NCI-H1436 (cell line): ENCODE results near the gene SLC28A1.
A peak's percentile ranks its signal among the peaks of the same experiment; 100 is the strongest.

ENCODE experiments used
- DNase-seq: peaks from one replicate; lab custom pipeline; 2025; lab: John Stamatoyannopoulos, UW

Gene SLC28A1

GRCh38 chr15:84940399-84940798, 55.9 kb downstream of the SLC28A1 start:
- no peak for DNase-seq

GRCh38 chr15:84942456-84942855, 58.0 kb downstream of the SLC28A1 start:
- no peak for DNase-seq

- DNase-seq, result no peak
These were observed 59.8 kb downstream of the SLC28A1 start for GRCh38 chr15:84944311-84944710.

DNA sequence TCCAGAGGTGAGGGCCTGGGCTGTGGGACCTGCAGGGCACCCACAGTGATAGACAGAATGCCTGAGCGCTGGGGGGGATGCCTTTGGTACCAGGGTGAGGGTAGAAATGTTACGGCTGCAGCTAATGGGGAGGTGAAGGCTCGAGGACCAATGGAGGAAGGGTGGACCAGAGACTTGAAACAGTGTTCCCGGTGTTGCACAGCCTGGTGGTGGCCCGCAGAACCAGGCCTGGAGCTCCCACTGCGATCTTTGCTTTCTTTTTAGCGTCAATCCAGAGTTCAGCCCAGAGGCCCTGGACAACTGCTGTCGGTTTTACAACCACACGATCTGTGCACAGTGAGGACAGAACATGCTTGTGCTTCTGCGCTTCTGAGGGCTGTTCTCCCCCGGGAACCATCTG, 60.4 kb downstream of the SLC28A1 start:
- no peak for DNase-seq

- DNase-seq, result no peak
These were observed 62.5 kb downstream of the SLC28A1 start for GRCh38 chr15:84946772-84947489.

GRCh38 chr15:84947947-84948830, 63.7 kb downstream of the SLC28A1 start:
- DNase-seq, result no peak

DNA sequence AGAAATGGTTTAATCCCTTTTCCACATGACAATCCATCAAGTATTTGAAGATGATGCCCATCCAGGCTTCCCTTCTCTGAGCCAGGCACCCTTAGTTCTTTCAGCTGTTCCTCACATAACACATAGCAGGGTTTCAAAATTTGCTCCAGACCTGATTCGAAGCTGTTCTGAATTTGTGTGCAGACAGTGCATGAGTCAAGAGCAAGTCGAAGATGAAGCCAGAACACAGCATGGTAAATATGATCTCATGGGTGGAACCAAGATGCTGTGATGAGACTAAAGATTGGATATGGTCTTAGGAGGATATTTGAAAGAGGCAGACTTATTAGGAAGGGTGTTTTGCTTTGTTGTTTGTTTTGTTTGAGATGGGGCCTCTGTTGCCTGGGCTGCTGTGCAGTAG, 64.6 kb downstream of the SLC28A1 start:
- DNase-seq, result no peak

DNA sequence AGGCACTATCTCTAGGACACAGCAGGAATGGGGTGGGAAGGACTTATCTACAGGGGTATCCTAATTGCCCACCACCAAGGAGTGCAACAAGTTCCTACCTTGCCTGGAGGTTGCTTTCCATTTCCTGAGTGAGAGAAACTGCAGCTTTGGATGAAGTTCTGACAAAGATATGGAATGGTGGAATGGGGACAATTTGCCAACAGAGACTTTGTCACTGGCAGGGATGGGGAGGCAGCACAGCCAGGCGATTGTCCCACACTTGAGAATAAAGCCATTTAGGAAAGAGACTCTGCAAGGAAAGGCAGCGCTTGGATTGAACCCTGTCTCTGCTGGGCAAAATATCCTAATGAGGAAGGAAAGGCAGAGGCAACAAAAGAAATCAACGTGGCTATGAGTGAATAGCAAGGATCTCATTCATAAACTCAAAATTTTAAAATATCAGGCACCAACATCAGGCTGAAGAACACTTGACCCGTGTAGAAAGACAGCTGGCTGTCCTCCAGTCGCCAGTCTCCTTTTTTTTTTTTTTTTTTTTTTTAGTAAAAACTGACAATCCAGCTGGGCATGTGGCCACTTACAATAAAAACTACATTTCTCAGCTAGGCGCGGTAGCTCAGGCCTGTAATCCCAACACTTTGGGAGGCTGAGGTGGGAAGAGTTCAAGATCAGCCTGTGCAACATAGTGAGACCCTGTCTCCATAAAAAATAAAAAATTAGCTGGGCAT, 65.5 kb downstream of the SLC28A1 start:
- no peak for DNase-seq

GRCh38 chr15:84950570-84951111, 66.2 kb downstream of the SLC28A1 start:
- DNase-seq, result no peak

DNA sequence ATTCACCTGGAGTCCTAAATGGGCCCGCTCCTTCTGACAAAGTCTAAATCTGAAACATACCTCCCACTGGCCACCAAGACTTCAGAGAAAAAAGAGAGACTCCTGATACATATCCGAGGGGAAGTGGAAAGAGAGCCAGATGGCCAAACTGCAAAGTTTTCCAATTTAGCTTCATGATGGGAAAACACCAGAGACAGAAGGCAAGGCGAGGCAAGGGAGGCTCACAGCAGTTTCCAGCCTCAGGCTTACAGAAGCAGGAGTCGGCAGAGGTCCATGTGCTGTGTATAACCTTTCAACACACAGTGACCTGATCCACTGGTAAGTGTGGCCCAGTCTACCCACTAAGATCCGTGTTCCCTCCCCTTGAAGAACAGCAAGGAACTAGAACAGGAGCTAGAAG, 67.3 kb downstream of the SLC28A1 start:
- DNase-seq, result no peak

DNA sequence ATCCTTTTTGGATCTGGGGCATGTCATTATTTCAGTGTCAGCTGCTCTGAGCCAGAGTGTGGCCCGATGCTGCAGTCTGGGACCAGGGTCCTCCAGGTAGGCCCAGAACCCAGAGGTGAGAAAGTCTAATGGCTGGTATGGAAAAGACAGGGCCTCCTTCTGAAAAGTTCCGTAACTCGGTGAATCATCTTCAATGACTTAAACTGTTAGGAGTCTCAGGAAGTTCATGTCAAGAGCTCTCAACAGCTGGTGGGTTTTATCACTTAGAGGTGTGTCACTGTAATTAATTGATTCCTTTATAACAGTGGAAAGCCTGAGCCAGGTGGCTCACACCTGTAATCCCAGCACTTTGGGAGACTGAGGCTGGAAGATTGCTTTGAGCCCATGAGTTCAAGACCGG, 68.7 kb downstream of the SLC28A1 start:
- no peak for DNase-seq

DNA sequence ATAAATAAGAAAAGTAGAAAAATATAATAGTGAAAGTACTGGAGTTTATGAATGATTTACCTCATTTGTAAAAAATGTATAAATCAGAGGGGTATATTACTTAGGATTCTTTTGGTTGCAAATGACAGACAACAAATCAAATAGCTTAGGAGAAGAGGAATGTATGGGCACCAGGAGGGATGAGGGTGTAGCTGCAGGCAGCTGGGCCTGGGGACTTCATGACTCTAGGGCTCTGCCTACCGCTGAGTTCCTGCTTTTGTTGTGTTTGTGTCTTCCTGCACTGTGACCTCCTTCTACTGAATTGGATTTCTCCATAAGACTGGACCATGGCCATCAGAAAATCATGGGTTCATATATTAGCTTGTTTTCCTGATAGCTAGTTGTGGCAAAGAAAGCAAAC, 69.3 kb downstream of the SLC28A1 start:
- DNase-seq, result no peak

DNA sequence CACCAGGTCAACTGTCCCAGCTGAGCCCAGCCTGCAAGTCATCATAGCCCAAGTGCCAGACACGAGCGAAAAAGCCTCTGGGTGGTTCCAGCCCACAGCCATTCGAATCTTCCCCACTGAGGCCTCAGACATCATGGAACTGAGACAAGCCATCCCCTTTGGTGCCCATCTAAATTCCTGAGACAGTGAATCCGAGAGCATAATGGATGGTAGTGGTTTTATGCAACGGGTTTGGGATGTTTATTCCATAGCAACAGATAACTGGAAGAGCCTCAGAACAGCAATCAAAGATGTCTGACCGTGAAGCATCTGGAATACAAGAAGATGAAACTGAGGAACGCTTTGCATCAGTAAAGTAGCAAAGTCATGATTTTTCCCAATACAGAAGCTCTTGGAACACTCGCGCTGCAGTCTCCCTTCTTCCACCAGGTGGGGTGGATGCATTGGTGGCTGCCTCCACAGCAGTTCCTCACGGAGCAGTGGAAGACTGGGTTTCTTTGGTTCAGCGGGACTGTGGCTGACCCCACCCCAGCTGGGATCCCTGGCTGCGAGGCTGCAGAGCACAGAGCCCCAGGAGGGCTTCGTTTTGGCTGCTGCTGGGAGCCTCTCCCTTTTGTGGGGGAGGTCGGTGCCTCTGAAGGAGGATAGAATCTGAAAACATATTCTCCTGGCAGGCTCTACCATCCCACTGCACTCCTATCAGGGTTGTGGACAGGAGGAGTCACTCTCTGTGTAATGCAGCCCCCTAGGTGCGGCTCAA, 70.8 kb downstream of the SLC28A1 start:
- DNase-seq, result peak; percentile 17

DNA sequence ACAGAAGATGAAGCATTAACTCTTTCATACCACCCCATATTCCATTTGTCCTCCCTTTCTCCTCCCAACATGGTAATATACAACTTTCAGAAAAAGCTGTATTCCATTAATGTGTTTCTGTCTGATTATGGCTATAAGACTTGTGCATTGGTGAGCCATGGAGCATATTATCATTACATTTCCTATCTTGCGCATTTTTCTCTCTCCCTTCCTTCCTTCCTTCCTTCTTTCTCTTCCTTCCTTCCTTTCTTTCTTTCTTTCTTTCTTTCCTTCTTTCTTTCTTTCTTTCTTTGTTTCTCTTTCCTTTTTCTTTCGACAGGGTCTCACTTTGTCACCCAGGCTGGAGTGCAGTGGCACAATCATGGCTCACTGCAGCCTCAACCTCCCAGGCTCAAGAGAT, 71.7 kb downstream of the SLC28A1 start:
- DNase-seq, result no peak

GRCh38 chr15:84960391-84961113, 76.1 kb downstream of the SLC28A1 start:
- DNase-seq, result no peak

DNA sequence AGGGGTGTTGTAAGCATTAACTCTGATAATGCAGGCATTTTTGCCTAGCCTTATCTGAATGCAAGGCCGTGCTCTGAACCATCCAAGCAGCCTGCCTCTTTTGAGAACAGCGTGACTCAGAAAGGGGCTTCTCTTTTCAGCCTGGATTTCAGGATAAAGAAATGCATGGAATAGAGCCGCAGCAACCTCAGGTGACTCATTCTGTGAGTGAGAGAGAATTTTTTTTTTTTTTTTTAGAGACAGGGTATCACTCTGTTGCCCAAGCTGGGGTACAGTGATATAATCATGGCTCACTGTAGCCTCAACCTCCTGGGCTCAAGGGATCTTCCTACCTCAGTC, 76.6 kb downstream of the SLC28A1 start:
- no peak for DNase-seq

DNA sequence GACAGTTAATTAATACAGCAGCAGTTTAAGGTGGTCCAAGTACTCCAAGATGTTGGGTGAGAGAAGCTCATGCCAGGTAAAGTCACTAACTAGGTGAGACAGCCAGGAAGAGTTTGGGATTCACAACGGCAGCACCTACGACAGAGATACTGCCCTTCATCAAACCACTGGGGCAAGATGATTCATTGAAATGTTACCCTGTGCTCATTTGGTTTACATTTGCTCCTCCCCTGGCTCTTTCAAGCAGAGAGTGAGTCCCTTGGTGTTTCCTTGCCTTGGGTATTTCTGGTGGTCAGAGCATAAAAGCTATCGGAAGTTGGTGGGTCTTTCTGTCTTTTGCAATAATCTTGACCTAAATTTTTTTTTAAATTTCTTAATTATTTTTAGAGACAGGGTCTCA, 77.2 kb downstream of the SLC28A1 start:
- no peak for DNase-seq

DNA sequence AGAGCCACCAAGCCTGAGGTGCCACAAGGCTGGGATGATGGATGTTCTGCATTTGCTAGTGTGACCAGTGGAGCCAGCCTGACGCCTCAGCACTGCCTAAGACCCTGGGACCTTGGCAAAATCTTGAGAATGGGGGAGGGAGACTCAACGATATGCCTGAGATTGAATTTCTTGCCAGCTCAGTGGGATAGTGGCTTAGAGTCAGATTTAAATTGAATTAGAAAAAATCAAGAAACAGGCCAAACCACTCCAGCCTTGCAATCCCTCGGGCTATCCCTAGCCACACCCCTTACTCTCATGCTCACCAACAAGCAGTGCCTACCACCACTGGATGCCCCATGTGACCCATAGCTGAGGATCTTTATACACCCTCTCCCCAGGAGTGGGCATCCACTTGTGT, 78.5 kb downstream of the SLC28A1 start:
- no peak for DNase-seq

GRCh38 chr15:84967380-84967779, 82.9 kb downstream of the SLC28A1 start:
- no peak for DNase-seq

DNA sequence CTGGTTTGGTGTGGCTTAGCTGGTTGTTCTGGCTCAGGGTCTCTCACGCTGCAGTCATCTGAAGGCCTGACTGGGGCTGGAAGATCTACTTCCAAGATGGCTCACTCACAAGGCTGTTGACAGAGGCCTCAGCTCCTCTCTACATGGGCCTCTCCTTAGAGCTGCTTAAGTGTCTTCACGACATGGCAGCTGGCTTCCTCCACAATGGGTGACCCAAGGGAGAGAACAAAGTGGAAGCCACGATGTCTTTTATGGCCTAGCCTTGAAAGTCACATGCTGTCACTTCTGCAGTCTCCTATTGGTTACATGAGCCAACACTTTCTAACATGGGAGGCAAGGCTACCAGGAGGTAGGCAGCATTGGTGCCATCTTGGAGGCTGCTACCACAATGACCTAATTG, 83.8 kb downstream of the SLC28A1 start:
- no peak for DNase-seq

DNA sequence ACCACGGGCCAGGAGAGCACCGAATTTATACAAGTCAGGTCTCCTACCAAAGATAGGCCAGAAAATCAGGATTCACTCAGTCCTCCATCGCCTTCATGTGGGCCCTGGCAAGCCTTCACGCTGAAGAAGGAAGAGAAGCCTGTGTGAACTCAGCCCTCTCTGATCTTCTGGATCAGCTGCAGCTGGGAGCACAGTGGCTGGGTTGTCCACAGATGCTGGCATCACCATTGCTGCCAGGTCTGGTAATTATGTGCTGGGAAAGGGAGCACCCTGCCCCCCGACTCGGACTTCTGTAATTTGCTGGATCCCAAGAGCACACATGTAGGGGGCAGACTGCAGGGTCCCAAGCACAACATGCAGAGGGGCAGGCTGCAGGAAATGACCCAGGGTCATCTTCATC, 84.8 kb downstream of the SLC28A1 start:
- DNase-seq, result no peak
